GM10266 (cell line): Measurements from ENCODE around the gene RPTOR.

Experiments used
- DNase-seq: peaks from one replicate; pipeline ENCODE4 v3.0.0; 2012; ENCODE audit errors: extremely low spot score
- TF ChIP-seq, protein P1 (sequence below): IDR thresholded peaks from 2 replicates; pipeline ENCODE4 v1.5.1; 2012; ENCODE audit warnings: mild to moderate bottlenecking, low read depth; ENCODE audit not compliant: control insufficient read depth, insufficient read depth; ENCODE audit errors: missing control alignments

Gene RPTOR

GRCh38 chr17:80947200-80947940 lies 402.7 kb downstream of the RPTOR start:
- TF ChIP-seq, protein P1, sequence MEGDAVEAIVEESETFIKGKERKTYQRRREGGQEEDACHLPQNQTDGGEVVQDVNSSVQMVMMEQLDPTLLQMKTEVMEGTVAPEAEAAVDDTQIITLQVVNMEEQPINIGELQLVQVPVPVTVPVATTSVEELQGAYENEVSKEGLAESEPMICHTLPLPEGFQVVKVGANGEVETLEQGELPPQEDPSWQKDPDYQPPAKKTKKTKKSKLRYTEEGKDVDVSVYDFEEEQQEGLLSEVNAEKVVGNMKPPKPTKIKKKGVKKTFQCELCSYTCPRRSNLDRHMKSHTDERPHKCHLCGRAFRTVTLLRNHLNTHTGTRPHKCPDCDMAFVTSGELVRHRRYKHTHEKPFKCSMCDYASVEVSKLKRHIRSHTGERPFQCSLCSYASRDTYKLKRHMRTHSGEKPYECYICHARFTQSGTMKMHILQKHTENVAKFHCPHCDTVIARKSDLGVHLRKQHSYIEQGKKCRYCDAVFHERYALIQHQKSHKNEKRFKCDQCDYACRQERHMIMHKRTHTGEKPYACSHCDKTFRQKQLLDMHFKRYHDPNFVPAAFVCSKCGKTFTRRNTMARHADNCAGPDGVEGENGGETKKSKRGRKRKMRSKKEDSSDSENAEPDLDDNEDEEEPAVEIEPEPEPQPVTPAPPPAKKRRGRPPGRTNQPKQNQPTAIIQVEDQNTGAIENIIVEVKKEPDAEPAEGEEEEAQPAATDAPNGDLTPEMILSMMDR = no peak

GRCh38 chr17:80948019-80948975 lies 403.7 kb downstream of the RPTOR start:
- TF ChIP-seq, protein P1 = no peak
- DNase-seq = no peak

More at GRCh38 chr17:80947200-80947940, 402.7 kb downstream of the RPTOR start:
- DNase-seq = no peak

GRCh38 chr17:80948976-80949450 lies 404.4 kb downstream of the RPTOR start:
- TF ChIP-seq, protein P1 = no peak
- DNase-seq = no peak

- DNase-seq = no peak
- TF ChIP-seq, protein P1 = no peak
Measured at GRCh38 chr17:80949451-80950421, 405.1 kb downstream of the RPTOR start.

DNA sequence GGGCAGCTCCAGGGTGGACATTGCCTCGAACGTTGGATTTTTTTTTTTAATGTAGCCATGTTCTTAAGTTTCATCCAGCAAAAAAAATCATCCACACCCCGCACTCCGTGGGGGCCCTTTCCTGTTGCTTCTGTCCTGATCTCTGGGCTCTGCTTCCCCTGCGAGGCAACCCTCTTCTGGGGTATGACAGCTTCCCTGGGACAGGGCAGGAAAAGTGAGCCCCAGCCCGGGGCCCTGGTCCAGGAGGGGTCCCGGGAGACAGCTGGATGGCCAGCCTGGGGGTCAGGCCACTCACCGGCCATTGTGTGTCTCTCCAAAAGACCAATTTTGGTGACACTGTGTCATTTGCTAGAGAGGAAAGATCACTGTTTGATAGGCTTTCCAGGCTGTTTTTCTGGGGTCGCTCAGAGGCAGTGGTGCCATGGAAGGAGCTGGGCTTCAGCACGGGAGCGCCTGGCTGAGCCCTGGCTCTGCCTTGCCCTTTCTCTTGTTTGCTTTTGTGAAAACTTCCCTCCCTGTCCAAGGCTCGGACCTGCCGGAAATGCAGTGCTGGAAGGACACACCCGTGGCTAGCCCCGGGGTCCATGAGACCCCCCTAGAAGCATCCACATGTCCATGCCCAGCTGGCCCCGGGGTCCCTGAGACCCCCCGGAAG lies 406.0 kb downstream of the RPTOR start:
- TF ChIP-seq, protein P1 = no peak
- no peak for DNase-seq
